Measurements from ENCODE around the gene OR5V1.
"Not testable (repeated sequence)": the region's sequence is repeated elsewhere in the genome, so short reads cannot be mapped to it uniquely, and the experiment has no call there.

- TF ChIP-seq CTCF (IDR thresholded peaks at IDR 0.05; ENCODE audit: poor library complexity, severe bottlenecking); RAD21 (conservative IDR thresholded peaks at IDR 0.05); REST (IDR thresholded peaks at IDR 0.05; ENCODE audit: borderline replicate concordance); EP300 (conservative IDR thresholded peaks at IDR 0.05; ENCODE audit: poor library complexity, severe bottlenecking); POLR2AphosphoS5 (IDR thresholded peaks at IDR 0.05); EZH2 (IDR thresholded peaks at IDR 0.05; ENCODE audit: borderline replicate concordance, insufficient read depth, low read length, poor library complexity, severe bottlenecking); SMC3 (conservative IDR thresholded peaks at IDR 0.05; ENCODE audit: poor library complexity); TAF1 (IDR thresholded peaks at IDR 0.05; ENCODE audit: low read depth): not testable (repeated sequence)
Observed at GRCh38 chr6:29323332-29323731, 45.3 kb downstream of the OR5V1 start.

Measured in neural cell (in vitro differentiated cells).